Measurements from ENCODE around the gene SH3BP1. TPM values are rescaled to one million over a fixed set of nuclear protein-coding genes. Genes with fewer than 3 reads are reported as not detected.

SH3BP1 gene
- total RNA-seq, 6 experiments from 2014 or later: 15.9 to 26.3 (median 23.0) TPM

DNA sequence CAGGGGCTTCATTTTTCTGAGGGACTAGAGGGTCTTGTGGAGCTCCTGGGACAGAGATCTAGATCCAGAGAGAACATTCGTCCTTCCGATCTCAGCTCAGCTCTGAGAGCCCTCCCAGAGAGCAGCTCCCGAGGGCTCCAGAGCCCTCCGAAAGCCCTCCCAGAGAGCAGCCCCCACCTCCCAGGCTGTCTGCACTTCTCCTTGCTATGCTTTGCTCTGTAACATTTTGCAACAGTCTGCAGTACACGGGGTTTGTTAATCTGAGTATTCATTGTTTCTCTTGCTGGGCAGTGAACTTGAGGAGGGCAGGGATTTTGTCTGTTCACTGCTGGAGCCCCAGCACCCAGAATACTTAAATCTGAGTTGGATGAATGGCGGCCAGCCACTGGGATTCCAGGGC, 28.3 kb upstream of the SH3BP1 start:
- peaks cover 3% of the 10 kb centered on the region for H3K27me3 Mint-ChIP-seq (ENCODE audit: insufficient read depth)
- no peak for DNase-seq
- H3K36me3 Mint-ChIP-seq (ENCODE audit: low read depth): peaks cover 12% of the 10 kb centered on the region; the same call in 1 of the 2 replicates
- peaks cover 39% of the 10 kb centered on the region for H3K4me1 Mint-ChIP-seq (ENCODE audit: low read depth)
- no peaks in the 10 kb centered on the region for H3K9me3 Mint-ChIP-seq
- H3K4me3 Mint-ChIP-seq: peak overlapping the region; percentile 17
- TF ChIP-seq, protein P1, sequence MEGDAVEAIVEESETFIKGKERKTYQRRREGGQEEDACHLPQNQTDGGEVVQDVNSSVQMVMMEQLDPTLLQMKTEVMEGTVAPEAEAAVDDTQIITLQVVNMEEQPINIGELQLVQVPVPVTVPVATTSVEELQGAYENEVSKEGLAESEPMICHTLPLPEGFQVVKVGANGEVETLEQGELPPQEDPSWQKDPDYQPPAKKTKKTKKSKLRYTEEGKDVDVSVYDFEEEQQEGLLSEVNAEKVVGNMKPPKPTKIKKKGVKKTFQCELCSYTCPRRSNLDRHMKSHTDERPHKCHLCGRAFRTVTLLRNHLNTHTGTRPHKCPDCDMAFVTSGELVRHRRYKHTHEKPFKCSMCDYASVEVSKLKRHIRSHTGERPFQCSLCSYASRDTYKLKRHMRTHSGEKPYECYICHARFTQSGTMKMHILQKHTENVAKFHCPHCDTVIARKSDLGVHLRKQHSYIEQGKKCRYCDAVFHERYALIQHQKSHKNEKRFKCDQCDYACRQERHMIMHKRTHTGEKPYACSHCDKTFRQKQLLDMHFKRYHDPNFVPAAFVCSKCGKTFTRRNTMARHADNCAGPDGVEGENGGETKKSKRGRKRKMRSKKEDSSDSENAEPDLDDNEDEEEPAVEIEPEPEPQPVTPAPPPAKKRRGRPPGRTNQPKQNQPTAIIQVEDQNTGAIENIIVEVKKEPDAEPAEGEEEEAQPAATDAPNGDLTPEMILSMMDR (IDR thresholded peaks at IDR 0.05): no peak
- peak overlapping the region; percentile 26; the same call in 1 of the 2 replicates for H3K27ac Mint-ChIP-seq

DNA sequence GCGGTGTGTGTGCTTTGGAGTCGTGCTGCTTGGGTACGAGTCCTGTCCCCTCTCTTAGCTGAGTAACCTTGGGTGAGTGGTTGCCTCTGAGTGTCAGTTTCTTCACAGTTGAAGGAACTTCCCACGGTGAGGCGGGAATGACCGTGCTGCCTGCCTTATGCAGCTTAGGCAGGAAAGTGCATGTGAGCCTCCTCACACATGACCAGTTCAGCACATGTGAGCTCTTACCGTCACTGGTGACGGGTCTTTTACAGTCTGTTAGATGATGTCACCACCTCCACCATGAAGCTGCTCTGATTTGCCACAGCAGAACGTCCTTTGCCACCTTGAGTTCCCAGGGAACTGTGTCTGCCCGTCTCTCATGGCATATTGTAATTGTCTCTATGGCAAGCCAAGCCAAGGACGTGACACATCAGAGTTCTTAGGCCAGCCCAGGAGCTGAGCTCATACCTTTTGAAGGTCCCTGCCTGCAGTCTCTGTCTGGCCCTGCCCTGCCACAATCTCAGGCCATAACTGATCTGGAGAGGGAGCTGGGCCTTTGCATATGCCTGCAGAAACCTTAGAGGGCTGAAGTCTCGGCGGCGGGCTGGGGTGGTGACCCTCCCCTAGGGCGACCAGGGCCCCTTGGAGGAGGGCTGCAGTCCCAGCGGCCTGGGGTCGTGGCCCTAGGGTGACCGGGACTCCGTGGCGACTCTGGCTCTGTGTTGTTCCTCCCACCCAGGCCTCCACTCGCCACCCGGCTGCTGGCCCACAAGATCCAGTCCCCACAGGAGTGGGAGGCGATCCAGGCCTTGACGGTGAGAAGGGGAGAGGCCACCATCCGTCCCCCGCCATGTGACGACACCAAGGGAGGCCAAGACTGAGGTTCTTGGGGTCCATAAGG, 23.0 kb upstream of the SH3BP1 start:
- peaks cover 4% of the 10 kb centered on the region; the same call in 1 of the 2 replicates for H3K36me3 Mint-ChIP-seq (ENCODE audit: low read depth)
- TF ChIP-seq, protein P1 (IDR thresholded peaks at IDR 0.05): no peak
- H3K9me3 Mint-ChIP-seq: no peaks in the 10 kb centered on the region
- no peak overlapping the region for H3K27ac Mint-ChIP-seq
- DNase-seq: no peak
- no peak overlapping the region for H3K4me3 Mint-ChIP-seq
- peaks cover 6% of the 10 kb centered on the region; the same call in 1 of the 2 replicates for H3K4me1 Mint-ChIP-seq (ENCODE audit: low read depth)
- no peaks in the 10 kb centered on the region for H3K27me3 Mint-ChIP-seq (ENCODE audit: insufficient read depth)

DNA sequence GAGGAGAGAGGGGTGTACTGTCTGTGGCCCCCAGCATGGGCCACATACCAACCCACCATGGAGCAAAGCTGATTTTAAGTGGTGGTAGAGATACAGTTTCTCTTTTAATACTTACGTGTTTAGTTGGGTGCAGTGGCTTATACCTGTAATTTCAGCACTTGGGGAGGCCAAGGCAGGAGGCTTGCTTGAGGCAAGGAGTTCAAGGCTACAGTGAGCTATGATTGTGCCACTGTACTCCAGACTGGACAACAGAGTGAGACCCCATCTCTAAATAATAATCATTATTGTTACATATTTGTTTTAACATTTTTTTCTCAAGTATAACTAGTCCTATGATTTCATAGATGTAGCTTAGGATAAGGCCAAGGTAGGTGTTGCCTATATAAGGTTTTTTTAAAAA, 22.0 kb upstream of the SH3BP1 start:
- Mint-ChIP-seq H3K36me3 (ENCODE audit: low read depth) (peaks cover 4% of the 10 kb centered on the region; the same call in 1 of the 2 replicates), H3K27ac (no peak overlapping the region), H3K4me1 (ENCODE audit: low read depth) (peaks cover 6% of the 10 kb centered on the region; the same call in 1 of the 2 replicates), H3K27me3 (ENCODE audit: insufficient read depth) (no peaks in the 10 kb centered on the region), H3K9me3 (no peaks in the 10 kb centered on the region), H3K4me3 (no peak overlapping the region)
- TF ChIP-seq, protein P1 (IDR thresholded peaks at IDR 0.05): no peak
- DNase-seq: no peak

DNA sequence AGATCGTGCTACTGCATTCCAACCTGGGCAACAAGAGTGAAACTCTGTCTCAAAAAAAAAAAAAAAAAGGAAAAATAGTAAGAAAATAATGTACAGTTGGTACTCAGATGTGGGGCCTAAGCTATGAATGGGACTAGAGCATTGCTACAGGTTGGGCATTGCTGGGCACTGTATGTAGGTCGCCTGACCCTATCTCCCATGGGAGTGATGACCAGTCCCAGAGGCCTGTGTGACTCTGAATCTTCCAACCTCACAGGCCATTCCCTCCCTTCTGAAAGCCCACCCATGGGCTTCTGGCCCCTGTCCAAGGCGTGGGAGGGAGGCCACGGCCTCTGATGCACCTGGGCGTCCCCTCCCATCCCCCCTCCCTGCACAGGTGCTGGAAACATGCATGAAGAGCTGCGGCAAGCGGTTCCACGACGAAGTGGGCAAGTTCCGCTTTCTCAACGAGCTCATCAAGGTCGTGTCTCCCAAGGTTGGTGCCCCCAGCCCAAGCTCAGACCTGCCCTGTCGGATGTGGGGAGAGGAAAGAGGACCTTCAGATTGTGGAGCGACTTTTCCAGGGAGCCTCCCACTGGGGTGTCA, 21.3 kb upstream of the SH3BP1 start:
- H3K9me3 Mint-ChIP-seq: no peaks in the 10 kb centered on the region
- no peak for DNase-seq
- no peak overlapping the region for H3K4me3 Mint-ChIP-seq

DNA sequence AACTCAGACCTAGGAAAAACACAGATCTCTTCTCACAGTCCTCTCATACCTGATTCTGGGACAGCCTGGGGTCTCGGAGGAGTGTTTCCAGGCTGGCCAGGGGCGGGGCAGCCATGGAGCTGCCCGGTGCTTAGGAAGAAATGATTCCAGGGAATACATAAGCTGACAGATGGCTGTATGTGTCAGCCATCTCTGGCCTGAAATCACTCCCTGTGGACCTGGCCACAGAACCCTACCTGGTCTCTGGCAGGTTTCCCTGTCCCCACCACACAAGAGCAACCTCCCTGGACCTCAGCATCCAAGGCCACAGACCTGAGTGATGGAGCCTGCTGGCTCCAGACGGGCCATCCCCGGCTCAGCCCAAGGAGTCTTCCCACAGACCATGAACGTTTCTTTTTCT, 20.8 kb upstream of the SH3BP1 start:
- H3K27ac Mint-ChIP-seq: no peak overlapping the region
- no peak for DNase-seq
- H3K4me1 Mint-ChIP-seq (ENCODE audit: low read depth): peaks cover 4% of the 10 kb centered on the region
- H3K4me3 Mint-ChIP-seq: no peak overlapping the region
- TF ChIP-seq, protein P1 (IDR thresholded peaks at IDR 0.05): no peak
- no peaks in the 10 kb centered on the region for H3K27me3 Mint-ChIP-seq (ENCODE audit: insufficient read depth)
- no peaks in the 10 kb centered on the region for H3K9me3 Mint-ChIP-seq
- peaks cover 7% of the 10 kb centered on the region for H3K36me3 Mint-ChIP-seq (ENCODE audit: low read depth)

More for the DNA sequence above, 21.3 kb upstream of the SH3BP1 start:
- Mint-ChIP-seq H3K27ac (no peak overlapping the region), H3K36me3 (ENCODE audit: low read depth) (peaks cover 4% of the 10 kb centered on the region; the same call in 1 of the 2 replicates), H3K27me3 (ENCODE audit: insufficient read depth) (no peaks in the 10 kb centered on the region), H3K4me1 (ENCODE audit: low read depth) (peaks cover 6% of the 10 kb centered on the region; the same call in 1 of the 2 replicates)
- TF ChIP-seq, protein P1 (IDR thresholded peaks at IDR 0.05): no peak
